HUES48 (cell line): ENCODE measurements around the gene SMPD4.
"Not testable (repeated sequence)": the region's sequence is repeated elsewhere in the genome, so short reads cannot be mapped to it uniquely, and the experiment has no call there.

ENCODE experiments used
- H3K27ac ChIP-seq: one replicate; pipeline ENCODE4 v1.7.0; 2013; ENCODE audit warnings: low read depth, low read length, inconsistent platforms
- H3K27me3 ChIP-seq: 2 replicates; pipeline ENCODE4 v1.6.1; 2013; ENCODE audit warnings: mild to moderate bottlenecking, low read length; ENCODE audit not compliant: control insufficient read depth, insufficient read depth
- H3K36me3 ChIP-seq: 2 replicates; pipeline ENCODE4 v1.6.1; 2013; ENCODE audit warnings: low read length; ENCODE audit not compliant: control insufficient read depth, insufficient read depth
- H3K4me1 ChIP-seq: 2 replicates; pipeline ENCODE4 v1.6.1; 2013; ENCODE audit warnings: mild to moderate bottlenecking, low read length; ENCODE audit not compliant: control insufficient read depth, insufficient read depth
- H3K4me3 ChIP-seq: 2 replicates; pipeline ENCODE4 v1.5.1; 2013; ENCODE audit warnings: mild to moderate bottlenecking, low read depth, low read length
- H3K9ac ChIP-seq: 2 replicates; pipeline ENCODE4 v1.6.1; 2013; ENCODE audit warnings: mild to moderate bottlenecking, low read depth, low read length, moderate library complexity
- H3K9me3 ChIP-seq: 2 replicates; pipeline ENCODE4 v1.6.1; 2013; ENCODE audit warnings: low read length; ENCODE audit not compliant: control insufficient read depth, insufficient read depth

Gene SMPD4

GRCh38 chr2:130155956-130156623, 25.3 kb downstream of the SMPD4 start:
- not testable (repeated sequence) for H3K27me3 ChIP-seq, H3K9ac ChIP-seq, H3K9me3 ChIP-seq, H3K27ac ChIP-seq, H3K4me3 ChIP-seq, H3K4me1 ChIP-seq
- H3K36me3 ChIP-seq: peaks cover 45% of the 10 kb centered on the region

DNA sequence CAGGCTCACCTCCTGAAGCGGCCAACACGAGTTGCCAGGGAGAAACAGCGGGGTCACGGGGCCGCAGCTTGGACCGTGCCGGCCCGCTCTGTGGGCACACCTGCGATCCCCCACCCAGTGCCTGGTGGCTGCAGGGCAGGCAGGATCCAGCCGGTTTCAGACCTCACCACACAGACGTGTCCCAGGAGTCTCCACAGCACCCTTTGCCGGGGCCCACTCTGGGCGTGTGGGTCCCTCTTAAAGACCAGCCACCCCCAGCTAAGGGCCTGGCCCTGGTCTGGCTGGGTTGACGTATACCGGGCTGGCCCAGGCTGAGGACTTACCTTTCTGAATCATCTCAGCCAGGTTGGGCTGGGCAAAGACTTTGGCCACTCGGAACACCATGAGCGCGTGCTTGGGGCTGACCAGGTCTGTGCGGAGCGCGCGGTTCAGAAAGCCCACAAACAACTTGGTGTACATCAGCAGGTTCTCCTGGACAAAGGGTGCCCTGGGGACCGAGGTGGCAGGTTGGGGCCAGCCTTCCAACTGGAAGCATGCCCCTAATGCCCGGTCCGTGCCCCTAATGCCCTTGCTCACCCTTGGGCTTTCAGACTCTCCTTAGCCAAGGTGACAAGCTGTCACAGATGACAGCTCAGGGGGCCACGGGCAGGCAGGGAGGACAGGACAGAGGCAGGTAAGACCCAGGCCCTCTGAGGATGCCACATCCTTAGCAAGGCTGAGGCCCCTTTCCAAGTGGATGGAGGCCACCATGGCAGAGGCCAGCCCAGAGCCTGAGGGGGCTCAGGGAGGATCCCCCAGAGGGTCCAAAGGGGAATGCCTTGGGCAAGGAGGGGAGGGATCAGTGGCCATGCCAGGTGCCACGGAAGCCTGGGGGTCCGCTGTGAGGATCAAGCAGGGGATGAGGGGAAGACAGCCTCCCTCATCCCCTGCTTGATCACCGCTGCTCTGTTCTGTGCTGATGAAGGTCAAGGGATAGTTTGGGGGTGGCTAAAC, 26.3 kb downstream of the SMPD4 start:
- Histone ChIP-seq H3K36me3 (peaks cover 43% of the 10 kb centered on the region), H3K27ac (no peak overlapping the region), H3K4me3 (no peak overlapping the region), H3K27me3 (no peaks in the 10 kb centered on the region), H3K9me3 (no peaks in the 10 kb centered on the region), H3K4me1 (no peaks in the 10 kb centered on the region), H3K9ac (no peak overlapping the region)

GRCh38 chr2:130154423-130154770, 27.0 kb downstream of the SMPD4 start:
- H3K27me3 ChIP-seq, H3K9ac ChIP-seq, H3K4me3 ChIP-seq, H3K27ac ChIP-seq, H3K4me1 ChIP-seq, H3K9me3 ChIP-seq: not testable (repeated sequence)
- H3K36me3 ChIP-seq: peaks cover 37% of the 10 kb centered on the region

DNA sequence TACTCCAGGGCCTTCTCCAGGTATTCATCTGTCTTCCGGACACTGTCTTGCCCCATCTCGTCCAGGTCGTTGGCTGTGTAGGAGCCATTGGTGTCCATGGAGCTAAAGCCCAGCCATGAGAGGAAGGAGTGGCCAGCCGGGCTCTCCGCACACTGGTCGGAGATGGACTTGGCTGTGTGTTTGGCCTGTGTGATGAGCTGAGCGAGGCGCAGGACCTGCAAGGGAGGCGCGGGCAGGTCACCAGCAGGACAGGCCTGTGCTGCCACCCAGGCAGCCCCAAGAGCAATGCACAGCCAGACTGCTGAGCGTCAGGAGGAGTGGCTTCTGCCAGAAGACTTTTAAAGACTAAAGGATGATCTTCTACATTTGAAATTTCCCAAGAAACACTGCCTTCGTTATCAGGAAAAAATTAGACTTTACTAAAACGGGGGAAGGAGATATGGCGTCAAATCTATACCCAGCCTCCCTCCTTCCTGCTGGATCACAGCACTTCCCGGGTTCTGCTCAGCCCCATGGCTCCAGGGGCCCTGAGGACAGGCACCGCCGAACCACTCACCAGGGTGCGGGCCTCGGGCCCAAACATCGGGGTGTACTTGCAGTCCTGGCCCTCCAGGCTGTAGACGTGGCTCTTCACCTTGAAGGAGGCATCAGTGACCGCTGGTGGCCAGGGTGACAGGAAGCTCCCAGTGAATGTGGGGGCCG, 27.5 kb downstream of the SMPD4 start:
- not testable (repeated sequence) for H3K4me1 ChIP-seq, H3K27ac ChIP-seq
- peaks cover 35% of the 10 kb centered on the region for H3K36me3 ChIP-seq

DNA sequence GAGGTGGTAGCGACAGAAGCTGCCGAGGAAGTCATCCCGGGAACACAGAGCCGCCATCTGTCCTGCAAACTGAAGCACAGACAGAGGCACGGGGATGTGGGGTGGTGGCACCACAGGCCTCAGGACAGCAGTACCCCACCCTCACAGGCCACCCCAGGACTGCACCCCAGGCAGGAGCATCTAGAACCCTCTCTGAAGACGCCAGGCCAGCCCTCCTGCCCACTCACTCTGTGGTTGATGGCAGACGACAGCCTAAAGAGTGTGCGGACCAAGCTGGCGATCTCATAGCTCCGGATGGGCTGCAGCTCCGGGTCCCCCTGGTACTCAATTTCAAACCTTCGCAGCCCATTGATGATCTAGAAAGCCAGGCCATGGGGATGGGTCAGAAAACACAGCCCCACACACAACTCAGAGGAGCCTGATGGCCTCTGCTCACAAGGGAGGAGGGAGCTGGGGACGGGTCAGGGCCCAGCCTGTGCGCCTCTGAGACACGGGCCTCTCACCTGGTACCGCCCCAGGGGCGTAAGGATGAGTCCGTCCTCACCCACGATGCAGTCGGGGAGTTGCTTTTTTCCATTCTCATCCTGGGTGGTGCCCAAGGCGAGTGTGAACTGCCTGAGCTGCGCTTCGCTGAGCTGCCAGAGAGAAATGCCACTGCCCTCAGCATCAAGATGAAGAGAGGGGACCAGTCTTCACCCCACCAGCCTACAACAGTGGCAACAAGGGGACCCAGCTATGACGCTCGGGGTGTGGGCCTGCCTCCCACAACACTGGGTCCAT, 28.4 kb downstream of the SMPD4 start:
- Histone ChIP-seq H3K4me1 (no peaks in the 10 kb centered on the region), H3K36me3 (peaks cover 32% of the 10 kb centered on the region), H3K4me3 (no peak overlapping the region), H3K9ac (no peak overlapping the region), H3K27me3 (no peaks in the 10 kb centered on the region), H3K9me3 (no peaks in the 10 kb centered on the region), H3K27ac (no peak overlapping the region)

More for the DNA sequence above, 27.5 kb downstream of the SMPD4 start:
- not testable (repeated sequence) for H3K9me3 ChIP-seq, H3K27me3 ChIP-seq, H3K9ac ChIP-seq, H3K4me3 ChIP-seq

DNA sequence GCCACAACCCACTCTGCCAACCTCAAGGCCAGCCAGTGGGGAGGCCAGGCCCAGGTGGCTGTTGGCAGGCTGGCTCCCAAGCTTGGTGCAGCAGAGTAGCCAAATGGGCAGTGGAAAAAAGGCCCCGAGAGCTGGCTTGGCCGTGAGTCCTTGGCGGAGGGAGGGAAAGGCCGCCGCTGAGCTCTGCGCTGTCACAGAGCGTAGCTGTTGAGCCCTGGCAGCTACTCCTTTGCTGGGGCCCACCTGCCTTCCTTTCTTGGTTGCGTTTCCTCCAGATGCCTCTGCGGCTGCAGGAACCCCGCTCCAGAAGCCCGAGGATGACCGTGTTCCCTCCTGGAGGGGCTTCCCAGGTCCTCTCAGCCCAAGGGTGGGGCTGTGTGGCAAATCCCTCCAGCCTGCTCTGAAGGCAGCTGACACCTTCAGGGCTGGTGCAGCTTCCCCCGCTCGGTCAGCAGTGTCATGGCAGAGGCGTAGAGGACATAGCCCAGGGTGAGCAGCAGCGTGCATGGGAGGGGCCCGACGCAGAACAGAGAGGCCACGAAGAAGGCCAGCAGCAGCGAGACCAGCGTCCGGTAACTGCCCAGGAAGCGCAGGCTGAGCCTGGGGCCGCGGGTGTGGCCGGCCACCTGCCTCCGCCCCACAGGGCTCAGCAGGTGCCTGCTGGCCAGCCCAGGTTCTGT, 29.1 kb downstream of the SMPD4 start:
- not testable (repeated sequence) for H3K27me3 ChIP-seq, H3K4me1 ChIP-seq, H3K27ac ChIP-seq

GRCh38 chr2:130151145-130151512, 30.3 kb downstream of the SMPD4 start:
- not testable (repeated sequence) for H3K27me3 ChIP-seq, H3K9ac ChIP-seq, H3K4me3 ChIP-seq, H3K4me1 ChIP-seq, H3K9me3 ChIP-seq, H3K27ac ChIP-seq
- peaks cover 32% of the 10 kb centered on the region for H3K36me3 ChIP-seq

More for the DNA sequence above, 29.1 kb downstream of the SMPD4 start:
- H3K9me3 ChIP-seq, H3K4me3 ChIP-seq, H3K9ac ChIP-seq: not testable (repeated sequence)
- H3K36me3 ChIP-seq: peaks cover 32% of the 10 kb centered on the region

DNA sequence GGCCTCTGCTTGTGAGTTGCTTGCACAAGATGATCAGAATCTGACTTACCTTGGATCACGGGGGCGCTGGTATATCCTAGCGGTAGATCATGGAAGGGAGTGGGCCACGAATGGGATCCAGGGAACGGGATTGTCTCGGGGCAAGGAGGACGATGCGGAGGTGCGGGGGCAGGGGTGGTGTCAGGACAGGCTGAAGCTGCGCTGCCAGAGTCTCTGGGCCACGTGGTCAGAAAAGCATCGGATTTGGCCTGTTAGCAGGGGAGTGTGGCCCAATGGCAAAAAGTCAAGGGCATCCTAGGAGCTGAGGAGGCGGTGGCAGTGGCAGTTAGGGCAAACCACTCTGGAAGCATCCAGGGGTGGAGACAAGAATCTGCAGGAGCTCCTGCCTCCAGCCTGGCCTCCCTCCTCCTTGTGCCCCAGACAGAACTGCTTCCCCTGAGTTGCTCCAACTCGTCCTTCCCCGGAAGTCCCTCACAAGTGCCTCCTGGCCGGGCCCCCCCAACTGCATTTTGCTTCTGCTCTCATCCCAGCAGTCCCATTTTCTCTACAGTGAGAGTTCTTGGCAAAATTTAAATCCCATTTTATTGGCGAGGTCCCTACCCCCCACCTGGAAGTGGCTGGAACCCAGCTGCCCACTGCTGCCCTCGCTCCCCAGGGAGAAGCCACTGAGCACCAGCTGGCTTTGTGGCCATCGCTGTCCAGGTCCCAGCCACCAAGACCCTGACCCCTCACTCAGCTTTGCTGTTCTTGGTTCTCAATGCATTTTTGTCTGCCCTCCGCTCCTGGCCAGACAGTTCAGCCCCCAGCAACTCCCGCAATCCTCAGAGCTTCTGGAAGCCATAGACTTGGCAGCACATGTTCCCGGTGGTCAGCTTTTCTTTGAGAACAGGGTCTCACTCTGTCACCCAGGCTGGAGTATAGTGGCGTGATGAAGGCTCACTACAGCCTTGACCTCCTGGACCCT, 30.9 kb downstream of the SMPD4 start:
- H3K9ac ChIP-seq: no peak overlapping the region
- no peaks in the 10 kb centered on the region for H3K4me1 ChIP-seq
- H3K9me3 ChIP-seq: no peaks in the 10 kb centered on the region
- H3K27me3 ChIP-seq: no peaks in the 10 kb centered on the region
- peaks cover 32% of the 10 kb centered on the region for H3K36me3 ChIP-seq
- H3K27ac ChIP-seq: no peak overlapping the region
- no peak overlapping the region for H3K4me3 ChIP-seq

DNA sequence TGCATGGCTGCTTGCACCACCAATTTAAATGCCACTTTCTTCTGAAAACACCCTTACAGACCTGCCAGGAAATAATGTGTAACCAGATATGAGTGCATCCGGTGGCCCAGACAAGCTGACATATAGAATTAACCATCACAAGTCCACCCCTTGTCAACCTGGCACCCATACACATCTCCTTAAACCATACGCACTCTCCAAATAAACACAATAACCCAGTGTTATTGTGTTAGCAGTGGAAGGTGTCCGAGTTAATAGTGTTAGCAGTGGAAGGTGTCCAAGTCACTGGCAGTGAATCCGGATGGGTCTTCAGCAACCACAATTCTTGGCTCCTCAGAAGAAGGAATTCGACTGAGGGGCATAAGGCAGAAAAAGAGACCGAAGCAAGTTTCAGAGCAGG, 32.9 kb downstream of the SMPD4 start:
- H3K9ac ChIP-seq, H3K4me3 ChIP-seq, H3K4me1 ChIP-seq, H3K27ac ChIP-seq, H3K9me3 ChIP-seq, H3K27me3 ChIP-seq: not testable (repeated sequence)
- H3K36me3 ChIP-seq: peaks cover 20% of the 10 kb centered on the region
